AG10803 (cell line): ENCODE data around the gene PLA2G4F.

Source experiments
- DNase-seq: peaks from one replicate; pipeline ENCODE4 v3.0.0; 2010; ENCODE audit warnings: low read depth
- H3K4me3 ChIP-seq: 2 replicates; pipeline ENCODE4 v1.5.1; 2011; ENCODE audit warnings: mild to moderate bottlenecking, low read length, control low read depth
- TF ChIP-seq, protein P1 (sequence below): conservative IDR thresholded peaks from 2 replicates; pipeline ENCODE4 v1.5.1; 2011; ENCODE audit warnings: mild to moderate bottlenecking, low read length, control low read depth, inconsistent platforms

Gene PLA2G4F

DNA sequence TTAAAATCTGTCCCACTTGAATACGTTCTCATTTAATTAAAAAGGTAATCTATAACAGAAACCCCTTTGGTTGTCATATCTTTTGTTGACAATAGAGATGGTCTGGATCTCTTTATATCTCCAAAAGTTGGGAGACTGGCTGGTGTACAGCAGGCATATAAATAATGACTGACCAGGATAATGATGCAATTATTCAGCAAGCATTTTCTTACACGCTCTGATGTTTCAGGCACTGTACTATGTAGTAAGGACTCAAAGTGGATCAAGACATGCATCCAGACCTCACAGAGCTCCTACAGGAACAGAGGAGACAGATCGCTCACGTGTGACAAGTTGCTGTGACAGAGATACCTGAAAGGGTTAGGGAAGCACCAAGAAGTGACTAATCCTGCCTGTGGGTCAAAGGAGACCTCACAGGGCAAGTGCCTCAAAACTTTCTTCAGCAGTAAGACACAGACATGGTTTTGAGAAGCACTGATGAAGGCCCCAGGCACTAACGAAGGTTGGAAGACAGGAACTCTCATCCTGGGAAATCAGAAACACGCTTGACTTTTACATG, 26.0 kb upstream of the PLA2G4F start:
- TF ChIP-seq, protein P1, sequence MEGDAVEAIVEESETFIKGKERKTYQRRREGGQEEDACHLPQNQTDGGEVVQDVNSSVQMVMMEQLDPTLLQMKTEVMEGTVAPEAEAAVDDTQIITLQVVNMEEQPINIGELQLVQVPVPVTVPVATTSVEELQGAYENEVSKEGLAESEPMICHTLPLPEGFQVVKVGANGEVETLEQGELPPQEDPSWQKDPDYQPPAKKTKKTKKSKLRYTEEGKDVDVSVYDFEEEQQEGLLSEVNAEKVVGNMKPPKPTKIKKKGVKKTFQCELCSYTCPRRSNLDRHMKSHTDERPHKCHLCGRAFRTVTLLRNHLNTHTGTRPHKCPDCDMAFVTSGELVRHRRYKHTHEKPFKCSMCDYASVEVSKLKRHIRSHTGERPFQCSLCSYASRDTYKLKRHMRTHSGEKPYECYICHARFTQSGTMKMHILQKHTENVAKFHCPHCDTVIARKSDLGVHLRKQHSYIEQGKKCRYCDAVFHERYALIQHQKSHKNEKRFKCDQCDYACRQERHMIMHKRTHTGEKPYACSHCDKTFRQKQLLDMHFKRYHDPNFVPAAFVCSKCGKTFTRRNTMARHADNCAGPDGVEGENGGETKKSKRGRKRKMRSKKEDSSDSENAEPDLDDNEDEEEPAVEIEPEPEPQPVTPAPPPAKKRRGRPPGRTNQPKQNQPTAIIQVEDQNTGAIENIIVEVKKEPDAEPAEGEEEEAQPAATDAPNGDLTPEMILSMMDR = no peak
- no peak for DNase-seq
- H3K4me3 ChIP-seq = no peak overlapping the region

DNA sequence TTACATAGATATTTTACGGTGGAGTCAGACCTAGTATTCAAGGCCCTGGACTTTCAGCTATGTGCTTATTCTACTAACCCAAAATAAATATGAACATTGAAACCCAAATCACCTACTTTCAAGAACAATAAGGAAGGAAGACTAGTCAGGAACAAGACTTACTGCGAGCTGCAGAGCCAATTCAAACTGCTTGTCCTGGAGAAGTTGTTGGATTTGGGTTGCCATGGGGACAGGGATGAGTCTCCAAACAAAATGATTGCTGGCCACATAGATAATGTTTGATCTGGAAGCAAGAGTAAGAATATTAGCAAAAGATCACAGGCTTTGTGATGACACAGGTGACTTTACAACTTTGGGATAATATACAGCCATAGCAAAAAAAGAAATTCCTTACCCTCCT, 21.6 kb upstream of the PLA2G4F start:
- TF ChIP-seq, protein P1 = no peak

DNA sequence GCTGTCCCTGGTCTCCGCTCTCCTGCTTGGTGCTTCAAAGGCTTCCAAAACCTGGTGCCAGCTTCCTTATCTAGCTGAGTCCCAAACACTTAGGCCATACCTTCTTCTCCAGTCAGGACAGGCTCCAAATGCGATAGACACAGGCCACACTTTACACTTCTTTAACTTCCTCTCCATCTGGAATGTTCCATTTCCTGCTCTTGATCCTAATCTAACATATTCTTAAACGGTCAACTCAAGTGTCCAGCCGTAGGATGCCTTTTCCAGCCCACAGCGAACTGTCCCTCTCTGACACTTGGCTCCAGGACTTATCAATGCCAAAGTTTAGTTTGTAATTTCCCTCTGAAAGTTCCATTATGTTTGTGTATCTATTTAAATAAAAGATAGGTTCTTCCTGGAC, 19.2 kb upstream of the PLA2G4F start:
- DNase-seq = no peak
- TF ChIP-seq, protein P1 = no peak
- no peak overlapping the region for H3K4me3 ChIP-seq

More for the DNA sequence above, 21.6 kb upstream of the PLA2G4F start:
- no peak for DNase-seq
- H3K4me3 ChIP-seq = no peak overlapping the region

DNA sequence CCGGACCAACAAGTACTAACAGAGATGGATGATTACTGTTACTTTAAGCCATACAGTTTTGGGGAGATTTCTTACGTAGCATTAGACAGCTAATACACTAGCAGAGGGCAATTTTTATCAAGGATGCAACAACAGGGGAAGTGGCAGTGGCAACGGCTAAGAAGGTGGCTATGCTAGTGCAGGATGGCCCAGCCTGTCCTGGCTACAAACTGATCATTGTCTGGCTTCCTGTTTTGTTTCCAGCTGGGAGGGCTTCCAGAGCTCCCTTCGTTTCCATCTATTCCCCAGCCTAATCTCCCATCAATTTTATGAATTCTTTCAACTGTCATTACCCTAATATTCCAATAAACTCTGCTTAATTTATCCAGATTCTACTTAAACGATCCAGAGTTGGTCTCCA, 16.0 kb upstream of the PLA2G4F start:
- no peak for DNase-seq
- TF ChIP-seq, protein P1 = no peak
- no peak overlapping the region for H3K4me3 ChIP-seq

DNA sequence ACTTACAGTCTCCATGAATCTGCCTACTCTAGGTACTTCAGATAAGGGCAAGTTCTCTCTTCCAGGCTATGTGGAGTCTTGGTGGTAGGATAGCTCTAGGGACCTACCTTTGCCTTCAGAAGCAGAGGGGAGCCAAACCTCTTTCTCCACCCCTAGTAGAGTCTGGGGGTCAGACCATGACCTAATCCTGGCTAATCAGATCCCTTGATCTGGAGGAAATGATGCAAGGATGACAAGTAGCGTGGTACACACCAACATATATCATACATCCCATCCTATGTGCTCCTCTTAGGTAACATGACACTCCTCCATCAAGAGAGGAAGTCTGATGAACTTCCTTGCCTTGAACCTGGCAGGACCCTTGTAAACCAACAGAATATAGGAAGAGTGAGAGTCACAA, 15.4 kb upstream of the PLA2G4F start:
- TF ChIP-seq, protein P1 = no peak
- H3K4me3 ChIP-seq = no peak overlapping the region
- no peak for DNase-seq

DNA sequence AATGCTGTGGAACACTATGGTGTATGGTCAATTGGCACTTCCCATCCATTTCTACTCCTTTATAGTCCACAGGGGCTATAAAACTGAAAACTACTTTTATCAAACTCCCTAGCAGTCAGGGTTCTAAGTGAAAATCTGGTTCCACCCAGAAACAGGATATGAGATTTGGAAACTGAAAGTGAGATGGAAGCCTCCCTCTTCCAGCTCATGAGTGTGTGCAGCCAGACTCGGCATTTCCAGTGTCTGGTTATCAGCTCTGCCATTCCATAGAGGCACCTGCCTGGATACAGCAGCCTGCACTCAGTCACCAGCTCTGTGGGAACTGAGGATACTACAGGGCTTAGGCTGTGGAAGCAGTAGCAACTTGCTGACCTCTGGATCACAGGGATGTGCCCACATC, 14.7 kb upstream of the PLA2G4F start:
- H3K4me3 ChIP-seq = no peak overlapping the region
- no peak for DNase-seq
- TF ChIP-seq, protein P1 = no peak

DNA sequence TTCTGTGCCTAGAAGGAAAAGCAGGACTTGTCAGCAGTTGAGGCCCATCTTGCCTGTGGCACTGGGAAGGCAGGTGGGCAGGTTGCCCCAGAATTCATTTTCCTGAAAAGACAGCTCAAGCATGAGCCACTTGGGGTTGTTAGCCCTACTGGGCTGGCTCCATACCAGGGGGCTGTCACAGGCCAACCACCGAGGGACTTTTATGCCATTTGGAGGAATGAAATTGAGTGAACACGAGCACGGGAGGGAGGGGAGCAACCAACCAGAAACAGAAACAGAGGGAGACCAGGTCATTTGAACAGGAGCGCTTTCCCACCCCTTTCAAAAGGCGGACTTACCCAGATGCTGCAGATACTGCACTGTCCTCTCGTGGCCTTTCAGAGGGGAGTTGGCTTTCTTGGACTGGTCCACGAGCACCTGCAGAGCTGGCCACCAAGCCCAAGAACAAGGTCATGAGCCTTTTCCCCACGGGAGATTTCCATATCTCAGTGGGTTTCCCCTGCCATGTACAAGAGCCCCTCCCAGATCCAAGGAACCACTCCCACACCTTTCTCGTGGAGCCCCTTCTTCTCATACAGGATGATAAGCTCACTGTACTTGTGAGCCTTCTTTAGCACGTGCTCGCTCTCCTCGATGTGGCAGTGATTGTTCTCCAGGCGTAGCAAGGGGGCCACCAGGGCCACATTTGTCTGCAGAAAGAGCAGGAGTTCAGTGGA, 9.9 kb upstream of the PLA2G4F start:
- TF ChIP-seq, protein P1 = no peak
- DNase-seq = no peak
- H3K4me3 ChIP-seq = no peak overlapping the region
